ENCODE measurements around the gene TSPOAP1. TPM values are rescaled to one million over a fixed set of nuclear protein-coding genes. Genes with fewer than 3 reads are reported as not detected.

TSPOAP1 gene
- total RNA-seq, 1 experiment from 2014 or later = 0.11 TPM

GRCh38 chr17:58264407-58265103 is 64.0 kb downstream of the TSPOAP1 start:
- no peak for DNase-seq (ENCODE audit: low read depth)

- no peak for DNase-seq (ENCODE audit: low read depth)
Observed at GRCh38 chr17:58263773-58264172, 64.8 kb downstream of the TSPOAP1 start.

- DNase-seq (ENCODE audit: low read depth) = no peak
Observed at GRCh38 chr17:58262149-58262548, 66.4 kb downstream of the TSPOAP1 start.

GRCh38 chr17:58254803-58255202 is 73.8 kb downstream of the TSPOAP1 start:
- DNase-seq (ENCODE audit: low read depth) = no peak

GRCh38 chr17:58253082-58253481 is 75.5 kb downstream of the TSPOAP1 start:
- no peak for DNase-seq (ENCODE audit: low read depth)

- DNase-seq (ENCODE audit: low read depth) = no peak
Observed at GRCh38 chr17:58252141-58252540, 76.5 kb downstream of the TSPOAP1 start.

Other genes starting within 250 kb of the TSPOAP1 start
- 9.6 and 11.8 TPM in 2 replicates for gene DYNLL2, start 245.4 kb downstream of the TSPOAP1 start, total RNA-seq (2014; rRNA removed)
- not detected in 2 replicates for gene OR4D1, start 180.4 kb downstream of the TSPOAP1 start, total RNA-seq (2014; rRNA removed)
- gene OR4D2, start 161.8 kb downstream of the TSPOAP1 start, total RNA-seq (2014; rRNA removed) = not detected in 2 replicates
- gene EPX, start 136.1 kb downstream of the TSPOAP1 start, total RNA-seq (2014; rRNA removed) = not detected in 2 replicates
- 13.8 and 15.5 TPM in 2 replicates for gene MKS1, start 109.5 kb downstream of the TSPOAP1 start, total RNA-seq (2014; rRNA removed)
- gene LPO, start 90.2 kb downstream of the TSPOAP1 start, total RNA-seq (2014; rRNA removed) = not detected in 2 replicates
- gene MPO, start 47.9 kb downstream of the TSPOAP1 start, total RNA-seq (2014; rRNA removed) = not detected in 2 replicates
- gene SUPT4H1, start 23.4 kb upstream of the TSPOAP1 start, total RNA-seq (2014; rRNA removed) = 46.0 and 65.7 TPM in 2 replicates
- gene RNF43, start 88.7 kb upstream of the TSPOAP1 start, total RNA-seq (2014; rRNA removed) = not detected in 2 replicates
- not detected in 2 replicates for gene HSF5, start 159.6 kb upstream of the TSPOAP1 start, total RNA-seq (2014; rRNA removed)
- 56.2 and 58.2 TPM in 2 replicates for gene MTMR4, start 185.8 kb upstream of the TSPOAP1 start, total RNA-seq (2014; rRNA removed)